Right atrium auricular region (tissue), 2 donors: Measurements from ENCODE around the gene BCKDHB. TPM values are rescaled to one million over a fixed set of nuclear protein-coding genes. Genes with fewer than 3 reads are reported as not detected.
A peak's percentile ranks its signal among the peaks of the same experiment; 100 is the strongest.

Source experiments
- DNase-seq: peaks from one replicate; pipeline ENCODE4 v3.0.0-alpha.2; 2019; ENCODE audit warnings: low spot score
- H3K27ac ChIP-seq, 2 donors: fragments of 200-600 bp; sonication (generic); 1 replicate in 1 of 2; 2 replicates in 1 of 2; pipeline ENCODE4 v1.5.1; 2016 to 2019
- H3K27me3 ChIP-seq, 2 donors: fragments of 200-600 bp; sonication (generic); one replicate each; pipeline versions ENCODE4 v1.5.1 to v1.6.0; 2017 to 2019
- H3K36me3 ChIP-seq: fragments of 200-600 bp; sonication (generic); one replicate; pipeline ENCODE4 v1.5.1; 2016
- H3K4me1 ChIP-seq, 2 donors: fragments of 200-600 bp; sonication (generic); one replicate each; pipeline versions ENCODE4 v1.5.1 to v1.6.0; 2017 to 2019
- H3K4me3 ChIP-seq, 2 donors: fragments of 200-600 bp; sonication (generic); 1 replicate in 1 of 2; 2 replicates in 1 of 2; pipeline ENCODE4 v1.5.1; 2017 to 2019; ENCODE audit warnings: mild to moderate bottlenecking in 1 of 2, moderate library complexity in 1 of 2
- H3K9me3 ChIP-seq, 2 donors: fragments of 200-600 bp; sonication (generic); one replicate each; pipeline ENCODE4 v1.5.1; 2019
- total RNA-seq, 2 donors: library from RNA; depleted of rRNA; stranded (reverse); fragments of >200 nt; gene quantifications; one replicate each; pipeline ENCODE4 v1.1.0, GENCODE V29; 2016
- TF ChIP-seq, protein P1 (sequence below), 2 donors: fragments of 200-600 bp; sonication (generic); IDR thresholded peaks; one replicate each; pipeline ENCODE4 v1.5.1; 2019; ENCODE audit warnings: antibody characterized with exemption in 2 of 2

The BCKDHB gene
- total RNA-seq, 2 donors from 2014 or later = 8.1 to 23.3 TPM

DNA sequence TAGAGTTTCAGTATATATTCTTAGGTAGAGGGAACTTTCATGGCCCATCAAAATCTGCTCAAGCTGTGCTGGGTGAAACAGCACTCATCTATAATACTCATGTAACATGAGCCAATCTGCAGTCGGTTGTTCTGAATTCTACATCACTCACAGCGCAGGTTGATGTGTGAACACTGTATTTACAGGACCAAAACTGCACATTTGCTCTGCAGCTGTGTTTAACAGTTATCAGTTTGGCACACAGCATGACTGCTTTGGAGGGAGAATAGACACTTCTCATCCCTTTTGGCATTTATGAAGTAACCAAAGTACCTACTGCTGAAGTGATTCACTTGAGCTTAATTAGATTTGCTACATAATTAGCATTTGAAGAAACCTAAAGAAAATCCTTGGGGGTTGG lies 225.1 kb downstream of the BCKDHB start:
- Histone ChIP-seq H3K36me3 (no peaks in the 10 kb centered on the region), H3K4me1 (peaks cover 0 to 13% of the 10 kb centered on the region in 2 donors), H3K9me3 (no peaks in the 10 kb centered on the region), H3K27ac (no peak overlapping the region), H3K4me3 (no peak overlapping the region), H3K27me3 (no peaks in the 10 kb centered on the region)
- no peak for DNase-seq
- TF ChIP-seq, protein P1, sequence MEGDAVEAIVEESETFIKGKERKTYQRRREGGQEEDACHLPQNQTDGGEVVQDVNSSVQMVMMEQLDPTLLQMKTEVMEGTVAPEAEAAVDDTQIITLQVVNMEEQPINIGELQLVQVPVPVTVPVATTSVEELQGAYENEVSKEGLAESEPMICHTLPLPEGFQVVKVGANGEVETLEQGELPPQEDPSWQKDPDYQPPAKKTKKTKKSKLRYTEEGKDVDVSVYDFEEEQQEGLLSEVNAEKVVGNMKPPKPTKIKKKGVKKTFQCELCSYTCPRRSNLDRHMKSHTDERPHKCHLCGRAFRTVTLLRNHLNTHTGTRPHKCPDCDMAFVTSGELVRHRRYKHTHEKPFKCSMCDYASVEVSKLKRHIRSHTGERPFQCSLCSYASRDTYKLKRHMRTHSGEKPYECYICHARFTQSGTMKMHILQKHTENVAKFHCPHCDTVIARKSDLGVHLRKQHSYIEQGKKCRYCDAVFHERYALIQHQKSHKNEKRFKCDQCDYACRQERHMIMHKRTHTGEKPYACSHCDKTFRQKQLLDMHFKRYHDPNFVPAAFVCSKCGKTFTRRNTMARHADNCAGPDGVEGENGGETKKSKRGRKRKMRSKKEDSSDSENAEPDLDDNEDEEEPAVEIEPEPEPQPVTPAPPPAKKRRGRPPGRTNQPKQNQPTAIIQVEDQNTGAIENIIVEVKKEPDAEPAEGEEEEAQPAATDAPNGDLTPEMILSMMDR (IDR thresholded peaks at IDR 0.05) = no peak

DNA sequence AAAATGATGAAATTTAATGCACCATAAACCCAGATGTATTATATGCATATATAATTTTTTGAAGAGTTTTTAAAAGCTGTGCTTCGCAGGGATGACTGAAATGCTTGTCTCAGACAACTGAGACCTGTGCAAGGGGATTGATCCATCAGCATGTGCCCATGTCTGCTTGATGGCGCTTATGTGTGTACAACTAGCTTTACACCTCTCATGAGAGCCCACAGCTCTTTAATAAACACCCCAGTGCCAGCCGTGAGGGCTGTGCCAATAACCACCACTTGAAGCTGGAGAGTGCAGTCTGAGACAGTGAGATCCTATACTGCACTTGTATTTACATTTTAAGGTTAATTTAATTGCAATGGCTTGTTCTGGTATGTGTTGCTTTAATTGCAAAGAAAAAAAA lies 225.5 kb downstream of the BCKDHB start:
- H3K4me3 ChIP-seq = no peak overlapping the region
- H3K9me3 ChIP-seq = no peaks in the 10 kb centered on the region
- no peak for DNase-seq
- TF ChIP-seq, protein P1 (IDR thresholded peaks at IDR 0.05) = no peak
- no peaks in the 10 kb centered on the region for H3K36me3 ChIP-seq
- H3K27me3 ChIP-seq = no peaks in the 10 kb centered on the region
- peaks cover 0 to 13% of the 10 kb centered on the region in 2 donors for H3K4me1 ChIP-seq
- H3K27ac ChIP-seq = no peak overlapping the region

DNA sequence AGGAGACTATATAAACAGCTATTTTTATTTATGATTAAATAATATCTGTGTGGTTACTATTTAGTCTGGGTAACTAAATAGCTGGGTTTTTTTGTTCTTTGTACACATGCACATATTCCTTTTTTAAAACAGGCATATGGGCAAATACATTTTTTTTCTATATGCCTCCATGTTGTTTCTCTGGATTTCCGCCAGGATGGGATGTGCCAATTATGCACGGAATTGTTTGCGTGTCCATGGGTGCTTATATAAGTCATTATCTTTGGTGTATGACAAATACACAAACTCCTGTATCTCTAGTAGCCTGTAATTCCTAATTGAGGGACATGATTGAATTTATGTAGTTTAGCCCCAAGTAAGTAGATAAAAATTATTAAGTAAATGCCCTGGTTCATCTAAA lies 226.9 kb downstream of the BCKDHB start:
- TF ChIP-seq, protein P1 (IDR thresholded peaks at IDR 0.05) = no peak
- Histone ChIP-seq H3K27me3 (no peaks in the 10 kb centered on the region), H3K4me1 (peaks cover 0 to 13% of the 10 kb centered on the region in 2 donors), H3K27ac (peak overlapping the region in 1 of 2 donors; percentile 2), H3K36me3 (no peaks in the 10 kb centered on the region), H3K4me3 (no peak overlapping the region), H3K9me3 (no peaks in the 10 kb centered on the region)
- DNase-seq = no peak

DNA sequence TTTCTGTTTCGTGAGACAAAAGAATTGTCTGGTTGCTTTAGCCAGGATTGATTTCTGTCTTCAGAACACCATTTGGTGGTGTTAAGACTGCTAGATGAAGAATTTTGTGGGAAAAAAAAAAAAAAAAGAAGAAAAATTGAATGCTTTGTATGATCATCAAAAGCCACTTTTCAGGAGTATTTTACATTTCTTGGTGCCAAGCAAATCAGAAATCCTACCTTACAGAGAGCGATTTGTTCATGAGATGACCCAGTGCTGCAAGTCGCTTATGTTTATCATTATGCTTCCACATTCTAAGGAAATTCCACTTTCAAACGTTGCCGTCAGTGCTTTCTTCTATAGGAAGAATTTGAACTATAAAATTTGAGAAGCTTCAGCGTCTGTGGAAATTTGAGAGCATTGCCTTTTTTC lies 228.7 kb downstream of the BCKDHB start:
- Histone ChIP-seq H3K4me3 (peak overlapping the region in 1 of 2 donors; percentile 26), H3K4me1 (peaks cover 0 to 13% of the 10 kb centered on the region in 2 donors), H3K36me3 (no peaks in the 10 kb centered on the region), H3K9me3 (no peaks in the 10 kb centered on the region), H3K27ac (peak overlapping the region in 1 of 2 donors; percentile 0), H3K27me3 (no peaks in the 10 kb centered on the region)
- no peak for DNase-seq
- TF ChIP-seq, protein P1 (IDR thresholded peaks at IDR 0.05) = no peak

DNA sequence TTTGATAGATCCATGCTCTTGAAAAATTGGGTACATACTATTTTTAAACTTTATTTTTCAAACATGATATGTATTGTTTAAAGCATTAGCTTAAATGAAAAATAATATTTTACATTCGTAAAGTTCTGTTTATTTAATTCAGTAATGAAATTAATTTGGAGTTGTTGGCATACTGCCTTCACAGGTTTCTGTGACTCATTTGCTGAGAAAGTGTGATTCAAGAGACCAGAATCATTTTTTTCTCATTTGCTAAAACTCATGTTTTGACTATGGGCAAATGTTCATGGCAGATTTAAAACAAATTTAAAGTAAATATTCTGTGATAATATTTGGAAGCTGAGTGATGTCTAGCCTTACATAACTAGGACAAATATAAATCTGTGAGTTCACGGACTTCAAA lies 230.4 kb downstream of the BCKDHB start:
- DNase-seq = no peak
- Histone ChIP-seq H3K27ac (no peak overlapping the region), H3K4me1 (peaks cover 0 to 3% of the 10 kb centered on the region in 2 donors), H3K27me3 (no peaks in the 10 kb centered on the region), H3K4me3 (no peak overlapping the region), H3K36me3 (no peaks in the 10 kb centered on the region), H3K9me3 (no peaks in the 10 kb centered on the region)
- TF ChIP-seq, protein P1 (IDR thresholded peaks at IDR 0.05) = no peak

DNA sequence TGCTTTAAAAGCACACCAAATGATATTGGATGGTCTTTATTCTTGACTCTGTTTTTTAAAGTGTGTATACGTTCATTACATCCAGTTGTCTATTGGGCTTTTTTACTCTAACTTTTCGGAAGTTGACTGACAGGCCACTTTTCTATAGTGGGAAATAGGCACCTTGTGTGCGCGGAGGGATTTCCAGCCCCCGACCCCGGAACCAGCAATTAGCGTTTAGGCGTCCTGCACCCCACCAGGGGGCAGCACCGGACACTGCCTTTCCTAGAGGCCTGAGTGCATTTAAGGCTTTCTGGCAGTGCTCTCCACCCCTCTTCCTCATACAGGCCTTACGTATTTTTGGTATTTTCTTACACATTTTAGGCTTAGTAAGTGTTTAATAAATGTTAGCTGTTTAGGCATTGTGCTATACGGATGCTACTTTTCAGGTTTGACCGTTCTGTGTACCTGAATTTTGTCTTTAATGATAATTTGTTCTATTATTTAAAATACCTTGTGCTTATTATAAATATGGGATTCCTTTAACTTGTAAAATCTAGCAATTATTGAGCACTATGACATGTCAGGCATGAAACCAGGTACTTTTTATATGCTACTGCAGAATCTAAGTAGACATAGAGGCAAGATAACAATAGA lies 231.8 kb downstream of the BCKDHB start:
- DNase-seq = no peak

More for the DNA sequence above, 231.8 kb downstream of the BCKDHB start:
- Histone ChIP-seq H3K4me1 (no peaks in the 10 kb centered on the region), H3K27me3 (no peaks in the 10 kb centered on the region), H3K36me3 (no peaks in the 10 kb centered on the region), H3K9me3 (no peaks in the 10 kb centered on the region), H3K4me3 (no peak overlapping the region), H3K27ac (no peak overlapping the region)
- TF ChIP-seq, protein P1 (IDR thresholded peaks at IDR 0.05) = peak; percentile 76 to 78
